Karpas-422 (cell line): ENCODE measurements around the gene GABBR2. TPM values are rescaled to one million over a fixed set of nuclear protein-coding genes. Genes with fewer than 3 reads are reported as not detected.

Source experiments
- DNase-seq: peaks from one replicate; pipeline ENCODE4 v3.0.0-alpha.2; 2015
- H2AFZ ChIP-seq: fragments of 200-600 bp; sonication (generic); 2 replicates; pipeline ENCODE4 v1.6.1; 2014; ENCODE audit warnings: antibody characterized with exemption, low read length, mixed read lengths
- H3K27ac ChIP-seq: fragments of 200-600 bp; sonication (generic); 2 replicates; pipeline ENCODE4 v1.5.1; 2014; ENCODE audit warnings: mild to moderate bottlenecking, low read length, moderate library complexity
- H3K27me3 ChIP-seq: fragments of 200-600 bp; sonication (generic); 2 replicates; pipeline ENCODE4 v1.6.1; 2014; ENCODE audit warnings: low read length, mixed read lengths
- H3K36me3 ChIP-seq: fragments of 200-600 bp; sonication (generic); 2 replicates; pipeline ENCODE4 v1.6.1; 2014; ENCODE audit warnings: low read length, mixed read lengths; ENCODE audit not compliant: insufficient read depth
- H3K4me1 ChIP-seq: fragments of 200-600 bp; sonication (generic); 2 replicates; pipeline ENCODE4 v1.6.1; 2014; ENCODE audit warnings: mild to moderate bottlenecking, low read length, mixed read lengths
- H3K4me2 ChIP-seq: fragments of 200-600 bp; sonication (generic); 2 replicates; pipeline ENCODE4 v1.6.1; 2014; ENCODE audit warnings: low read length, low read depth, mild to moderate bottlenecking; ENCODE audit not compliant: poor library complexity, severe bottlenecking
- H3K4me3 ChIP-seq: fragments of 200-600 bp; sonication (generic); 2 replicates; pipeline ENCODE4 v1.5.1; 2014; ENCODE audit warnings: mild to moderate bottlenecking, antibody characterized with exemption, low read length, mixed read lengths
- H3K79me2 ChIP-seq: fragments of 200-600 bp; sonication (generic); 2 replicates; pipeline ENCODE4 v1.6.1; 2014; ENCODE audit warnings: mild to moderate bottlenecking, low read length, mixed read lengths
- H3K9ac ChIP-seq: fragments of 200-600 bp; sonication (generic); 2 replicates; pipeline ENCODE4 v1.6.0; 2014; ENCODE audit warnings: low read length
- H3K9me2 ChIP-seq: fragments of 200-600 bp; sonication (generic), shearing (Covaris generic); replicated peaks from 2 replicates; pipeline ENCODE4 v1.6.0; 2014; ENCODE audit warnings: mild to moderate bottlenecking, low read length, moderate library complexity; ENCODE audit not compliant: insufficient read depth
- H3K9me3 ChIP-seq: fragments of 300-700, 200-600 bp; sonication (generic); 2 replicates; pipeline ENCODE4 v1.6.1; 2014; ENCODE audit warnings: low read length, mixed read lengths
- H4K20me1 ChIP-seq: fragments of 200-600 bp; sonication (generic); 2 replicates; pipeline ENCODE4 v1.6.1; 2014; ENCODE audit warnings: mild to moderate bottlenecking, antibody characterized with exemption, low read length, low read depth; ENCODE audit not compliant: insufficient read depth
- total RNA-seq: library from RNA; depleted of rRNA; stranded (reverse); fragments of >200 nt; shearing (Covaris generic); gene quantifications from 2 replicates; pipeline ENCODE4 v1.2.3, GENCODE V29; 2014; ENCODE audit warnings: low replicate concordance; rRNA removed

The GABBR2 gene
- total RNA-seq, 1 experiment from 2014 or later: 0.30 TPM

- H3K4me2 ChIP-seq: no peak overlapping the region
- H3K36me3 ChIP-seq: no peaks in the 10 kb centered on the region
- no peak overlapping the region for H3K9ac ChIP-seq
- no peak overlapping the region for H3K4me3 ChIP-seq
- H3K79me2 ChIP-seq: no peaks in the 10 kb centered on the region
- no peaks in the 10 kb centered on the region for H3K9me3 ChIP-seq
- no peak overlapping the region for H3K27ac ChIP-seq
- H2AFZ ChIP-seq: no peak overlapping the region
- no peaks in the 10 kb centered on the region for H4K20me1 ChIP-seq
- no peaks in the 10 kb centered on the region for H3K27me3 ChIP-seq
- no peaks in the 10 kb centered on the region for H3K9me2 ChIP-seq
- H3K4me1 ChIP-seq: no peaks in the 10 kb centered on the region
- DNase-seq: no peak
These were observed 460.7 kb downstream of the GABBR2 start for GRCh38 chr9:98247831-98248657.

- no peak overlapping the region for H2AFZ ChIP-seq
- no peak overlapping the region for H3K9ac ChIP-seq
- no peaks in the 10 kb centered on the region for H3K79me2 ChIP-seq
- H3K27me3 ChIP-seq: no peaks in the 10 kb centered on the region
- no peaks in the 10 kb centered on the region for H4K20me1 ChIP-seq
- no peaks in the 10 kb centered on the region for H3K9me2 ChIP-seq
- no peaks in the 10 kb centered on the region for H3K4me1 ChIP-seq
- no peaks in the 10 kb centered on the region for H3K9me3 ChIP-seq
- no peak overlapping the region for H3K4me2 ChIP-seq
- H3K4me3 ChIP-seq: no peak overlapping the region
- H3K27ac ChIP-seq: no peak overlapping the region
- no peaks in the 10 kb centered on the region for H3K36me3 ChIP-seq
- DNase-seq: no peak
These were observed 466.3 kb downstream of the GABBR2 start for GRCh38 chr9:98242426-98242825.

GRCh38 chr9:98241357-98242300, 467.1 kb downstream of the GABBR2 start:
- Histone ChIP-seq H3K4me3 (no peak overlapping the region), H3K9me2 (no peaks in the 10 kb centered on the region), H3K9ac (no peak overlapping the region), H3K36me3 (no peaks in the 10 kb centered on the region), H3K9me3 (no peaks in the 10 kb centered on the region), H3K27me3 (no peaks in the 10 kb centered on the region), H3K79me2 (no peaks in the 10 kb centered on the region), H4K20me1 (no peaks in the 10 kb centered on the region), H3K4me1 (no peaks in the 10 kb centered on the region), H2AFZ (no peak overlapping the region), H3K4me2 (no peak overlapping the region), H3K27ac (no peak overlapping the region)
- no peak for DNase-seq

- no peaks in the 10 kb centered on the region for H3K36me3 ChIP-seq
- no peaks in the 10 kb centered on the region for H3K9me3 ChIP-seq
- no peaks in the 10 kb centered on the region for H3K4me1 ChIP-seq
- H3K4me2 ChIP-seq: no peak overlapping the region
- H3K27ac ChIP-seq: no peak overlapping the region
- H2AFZ ChIP-seq: no peak overlapping the region
- no peaks in the 10 kb centered on the region for H4K20me1 ChIP-seq
- H3K27me3 ChIP-seq: no peaks in the 10 kb centered on the region
- no peak overlapping the region for H3K9ac ChIP-seq
- no peak for DNase-seq
- H3K4me3 ChIP-seq: no peak overlapping the region
- H3K9me2 ChIP-seq: no peaks in the 10 kb centered on the region
- no peaks in the 10 kb centered on the region for H3K79me2 ChIP-seq
These were observed 468.3 kb downstream of the GABBR2 start for GRCh38 chr9:98240475-98240874.

Other genes starting within 250 kb of the GABBR2 start
- gene ANKS6, start 87.6 kb upstream of the GABBR2 start, total RNA-seq: 18.0 and 26.4 TPM in 2 replicates
- 14.9 and 16.2 TPM in 2 replicates for gene GALNT12, start 98.7 kb upstream of the GABBR2 start, total RNA-seq
- gene COL15A1, start 235.0 kb upstream of the GABBR2 start, total RNA-seq: 0.40 and 0.93 TPM in 2 replicates